Effector CD8-positive, alpha-beta T cell (primary cell): ENCODE data around the gene GBP4.
"Not testable (repeated sequence)": the region's sequence is repeated elsewhere in the genome, so short reads cannot be mapped to it uniquely, and the experiment has no call there.

Experiments
- DNase-seq: peaks from one replicate; lab custom pipeline; 2025; lab: John Stamatoyannopoulos, UW
- total RNA-seq, 4 experiments: gene quantifications; one replicate each; lab custom pipeline; 2026; lab: John Stamatoyannopoulos, UW

Gene GBP4, protein sequence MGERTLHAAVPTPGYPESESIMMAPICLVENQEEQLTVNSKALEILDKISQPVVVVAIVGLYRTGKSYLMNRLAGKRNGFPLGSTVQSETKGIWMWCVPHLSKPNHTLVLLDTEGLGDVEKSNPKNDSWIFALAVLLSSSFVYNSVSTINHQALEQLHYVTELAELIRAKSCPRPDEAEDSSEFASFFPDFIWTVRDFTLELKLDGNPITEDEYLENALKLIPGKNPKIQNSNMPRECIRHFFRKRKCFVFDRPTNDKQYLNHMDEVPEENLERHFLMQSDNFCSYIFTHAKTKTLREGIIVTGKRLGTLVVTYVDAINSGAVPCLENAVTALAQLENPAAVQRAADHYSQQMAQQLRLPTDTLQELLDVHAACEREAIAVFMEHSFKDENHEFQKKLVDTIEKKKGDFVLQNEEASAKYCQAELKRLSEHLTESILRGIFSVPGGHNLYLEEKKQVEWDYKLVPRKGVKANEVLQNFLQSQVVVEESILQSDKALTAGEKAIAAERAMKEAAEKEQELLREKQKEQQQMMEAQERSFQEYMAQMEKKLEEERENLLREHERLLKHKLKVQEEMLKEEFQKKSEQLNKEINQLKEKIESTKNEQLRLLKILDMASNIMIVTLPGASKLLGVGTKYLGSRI
- total RNA-seq: 94.2 to 205 (median 109) reads per million in 4 experiments

DNA sequence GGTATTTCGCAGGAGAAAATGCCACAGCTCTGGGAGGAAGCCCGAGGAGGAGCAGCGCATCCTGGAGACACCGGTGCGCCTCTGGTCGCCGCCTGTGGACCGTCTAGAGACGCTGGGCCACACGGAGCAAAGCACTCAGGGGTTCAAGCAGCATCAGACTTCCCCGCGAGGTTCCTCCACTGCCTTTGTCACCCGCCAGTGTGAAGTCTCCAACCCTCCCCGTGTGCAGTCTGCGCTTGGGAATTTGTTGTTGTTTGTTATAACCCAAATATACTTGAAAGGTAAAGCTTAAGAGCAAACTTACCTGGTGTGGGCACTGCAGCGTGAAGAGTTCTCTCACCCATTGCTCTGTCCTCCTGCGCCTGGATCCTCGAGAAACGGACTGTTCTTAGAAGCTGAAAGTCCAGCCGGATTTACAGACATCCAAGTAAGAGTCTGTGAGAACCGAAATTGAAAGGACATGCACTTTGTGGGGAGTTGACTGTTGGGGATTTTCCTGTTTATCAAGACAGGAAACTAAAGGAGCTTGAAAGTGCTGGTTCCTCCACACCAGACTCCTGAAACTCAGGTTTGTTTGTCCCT, at the start of gene GBP4:
Gene GBP4, minus strand, starts transcription at position 452 of the 582 bp plus-strand sequence. Its CDS starts 108 bp downstream, at position 344.
- no peak for DNase-seq

DNA sequence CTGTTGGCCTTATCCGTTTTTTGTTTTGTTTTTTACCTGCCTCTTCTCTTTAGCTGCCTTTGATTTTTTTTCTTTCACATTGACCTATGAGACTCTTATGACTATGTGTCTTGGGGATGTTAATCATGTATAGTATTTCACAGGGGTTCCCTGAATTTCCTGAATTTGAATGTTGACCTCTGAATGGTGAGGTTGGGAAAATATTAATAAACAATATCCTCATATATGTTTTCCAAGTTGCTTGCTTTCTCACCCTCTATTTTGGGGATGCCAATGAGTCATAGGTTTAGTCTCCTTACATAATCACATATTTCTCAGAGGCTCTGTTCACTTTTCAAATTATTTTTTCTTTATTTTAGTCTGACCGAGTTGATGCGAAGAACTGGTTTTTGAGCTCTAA, 44.3 kb upstream of the GBP4 start:
- DNase-seq: no peak

DNA sequence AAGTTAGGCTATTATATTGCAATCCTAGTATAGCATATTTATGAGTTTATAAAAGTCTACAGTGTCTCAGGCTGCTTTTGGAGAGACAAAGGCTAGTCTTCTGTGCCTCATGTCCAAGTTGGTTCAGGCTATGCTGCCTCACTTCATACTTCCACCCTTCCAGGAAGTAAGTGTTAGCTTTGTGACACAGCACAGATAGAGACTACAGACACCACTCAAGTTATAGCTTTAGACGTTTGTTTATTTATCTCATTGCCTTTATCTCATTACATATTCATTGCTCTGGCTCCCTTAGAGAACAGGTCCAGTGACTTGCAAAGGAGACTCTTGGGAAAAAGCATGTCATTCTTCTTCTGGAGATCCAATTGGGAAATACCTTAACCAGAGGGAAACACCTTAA, 22.6 kb upstream of the GBP4 start:
- DNase-seq: no peak

DNA sequence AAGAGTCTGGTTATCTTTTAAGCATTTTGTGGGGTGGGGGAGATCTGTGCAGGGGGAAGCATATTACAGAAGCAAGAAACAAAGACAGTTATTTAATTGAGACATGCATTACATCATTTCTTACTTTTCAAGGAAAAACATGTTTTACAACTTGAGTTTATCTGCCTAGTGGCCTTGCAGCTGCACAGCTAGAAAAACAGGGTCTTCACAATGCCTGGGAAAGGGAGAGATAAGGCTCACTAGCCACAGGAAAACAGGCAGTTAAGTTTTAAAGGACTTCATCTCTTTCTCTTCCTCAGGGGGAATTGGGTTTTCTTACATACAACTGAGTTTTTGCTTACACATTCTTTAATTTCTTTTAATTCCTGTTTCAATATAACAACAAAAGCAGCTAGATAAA, 21.1 kb upstream of the GBP4 start:
- not testable (repeated sequence) for DNase-seq

DNA sequence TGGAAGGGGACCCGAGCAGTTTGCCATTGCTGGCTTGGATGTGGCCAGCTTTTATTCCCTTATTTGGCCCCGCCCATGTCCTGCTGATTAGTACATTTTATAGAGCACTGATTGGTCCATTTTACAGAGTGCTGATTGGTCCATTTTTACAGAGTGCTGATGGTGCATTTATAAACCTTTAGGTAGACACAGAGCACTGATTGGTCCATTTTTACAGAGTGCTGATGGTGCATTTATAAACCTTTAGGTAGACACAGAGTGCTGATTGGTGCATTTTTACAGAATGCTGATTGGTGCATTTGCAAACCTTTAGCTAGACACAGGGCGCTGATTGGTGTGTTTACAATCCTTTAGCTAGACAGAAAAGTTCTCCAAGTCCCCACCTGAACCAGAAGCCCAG, 20.2 kb upstream of the GBP4 start:
- DNase-seq: not testable (repeated sequence)

DNA sequence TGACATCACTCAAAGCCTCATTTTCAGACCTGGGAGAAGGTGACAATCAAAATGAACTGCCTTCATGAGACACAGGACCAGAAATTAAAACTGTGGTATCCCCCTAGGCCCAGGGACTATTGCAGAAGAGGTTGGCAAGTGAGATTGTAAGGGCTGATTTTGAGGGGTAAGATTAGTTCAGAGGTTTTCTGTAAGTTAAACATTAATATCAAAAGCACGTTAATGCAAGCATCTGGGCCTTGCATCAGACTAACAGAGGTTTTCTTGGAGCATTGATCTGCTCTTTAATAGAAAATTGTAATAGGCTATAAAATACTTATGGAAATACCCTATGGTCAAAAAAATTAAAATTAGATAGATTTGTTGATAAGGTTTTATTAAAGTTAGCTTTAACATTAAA, 14.6 kb upstream of the GBP4 start:
- no peak for DNase-seq

DNA sequence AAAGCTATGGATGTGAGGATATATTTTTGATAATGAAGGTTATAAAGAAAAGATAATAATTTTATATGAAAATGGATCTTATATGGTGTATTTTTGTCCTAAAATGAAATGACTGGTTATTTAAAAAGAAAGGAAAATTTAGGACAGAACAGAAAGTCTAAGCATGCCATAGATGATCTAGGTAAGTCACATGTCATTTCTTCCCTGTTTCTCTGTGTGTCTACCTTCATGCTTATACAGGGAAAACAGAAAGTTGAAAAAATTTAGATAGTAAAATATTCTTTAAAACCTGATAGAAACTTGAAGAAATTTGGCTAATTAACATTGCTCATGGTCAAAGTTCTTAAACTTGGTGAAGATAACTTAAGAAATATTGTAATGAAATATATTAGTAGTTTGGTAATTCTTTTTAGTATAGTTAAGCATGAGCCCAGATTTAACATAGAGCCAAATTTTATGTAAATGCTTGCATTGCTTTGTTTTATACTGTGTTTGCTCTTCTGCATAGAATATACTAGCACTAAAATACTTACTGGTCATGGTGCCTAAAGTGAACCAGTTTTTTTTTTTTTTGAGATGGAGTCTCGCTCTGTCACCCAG, 12.4 kb upstream of the GBP4 start:
- no peak for DNase-seq

DNA sequence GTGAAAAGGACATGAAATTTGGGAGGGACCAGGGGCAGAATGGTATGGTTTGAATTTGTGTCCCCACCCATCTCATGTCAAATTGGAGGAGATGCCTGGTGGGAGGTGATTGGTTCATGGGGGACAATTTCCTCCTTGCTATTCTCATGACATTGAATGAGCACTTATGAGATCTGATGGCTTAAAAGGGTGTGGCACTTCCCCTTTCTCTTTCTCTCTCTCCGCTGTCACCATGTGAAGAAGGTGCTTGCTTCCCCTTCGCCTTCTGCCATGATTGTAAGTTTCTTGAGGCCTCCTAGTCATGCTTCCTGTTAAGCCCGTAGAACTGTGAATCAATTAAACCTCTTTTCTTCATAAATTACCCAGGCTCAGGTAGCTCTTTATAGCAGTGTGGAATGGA, 7.6 kb upstream of the GBP4 start:
- DNase-seq: no peak

DNA sequence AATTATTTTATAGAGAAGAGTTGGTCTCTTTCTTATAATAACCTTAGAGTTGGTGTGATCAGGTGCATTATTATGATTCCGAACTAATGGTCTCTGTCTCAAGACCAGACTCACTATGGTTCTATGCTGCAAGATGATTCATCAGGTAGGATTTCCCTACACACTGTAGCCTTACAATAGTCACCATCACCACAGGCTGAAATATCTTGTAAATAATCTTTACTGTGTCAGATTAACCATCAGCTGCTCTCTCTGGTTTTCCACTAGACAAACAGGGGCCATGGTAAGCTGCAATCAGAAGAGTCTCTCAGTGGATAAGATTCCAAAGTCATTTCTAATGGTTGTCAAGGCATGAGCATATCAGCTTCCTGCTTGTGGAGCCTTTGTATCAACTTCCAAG, 4.4 kb upstream of the GBP4 start:
- no peak for DNase-seq

DNA sequence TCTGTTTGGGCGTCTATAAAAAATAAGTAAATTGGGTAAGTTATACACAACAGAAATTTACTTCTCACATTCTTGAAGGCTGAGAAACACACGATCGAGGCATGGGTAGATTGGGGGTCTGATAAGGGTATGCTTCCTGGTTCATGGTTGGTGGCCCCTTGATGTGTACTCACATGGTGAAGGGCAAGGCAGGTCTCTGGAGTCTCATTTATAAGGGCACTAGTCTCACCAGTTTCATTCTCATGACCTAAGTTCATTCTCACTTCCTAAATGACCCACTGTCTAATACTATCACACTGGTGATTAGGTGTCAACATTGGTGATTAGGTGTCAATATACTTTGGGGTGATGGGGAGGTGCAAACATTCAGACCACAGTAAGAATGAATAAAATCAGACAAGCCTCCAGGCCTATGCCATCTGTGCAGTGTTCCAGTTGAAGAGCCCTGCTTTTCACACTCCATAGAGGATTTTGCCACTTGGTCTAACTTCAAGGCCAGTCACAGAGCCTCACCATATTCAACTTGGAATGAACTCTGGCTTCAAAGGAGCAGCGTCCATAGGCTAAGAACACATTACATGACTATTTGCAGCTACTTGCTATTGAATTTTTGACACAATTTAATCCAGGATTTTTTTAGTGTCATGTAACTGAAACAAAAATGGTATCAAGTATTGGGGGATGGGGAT, 2.5 kb upstream of the GBP4 start:
- DNase-seq: no peak

DNA sequence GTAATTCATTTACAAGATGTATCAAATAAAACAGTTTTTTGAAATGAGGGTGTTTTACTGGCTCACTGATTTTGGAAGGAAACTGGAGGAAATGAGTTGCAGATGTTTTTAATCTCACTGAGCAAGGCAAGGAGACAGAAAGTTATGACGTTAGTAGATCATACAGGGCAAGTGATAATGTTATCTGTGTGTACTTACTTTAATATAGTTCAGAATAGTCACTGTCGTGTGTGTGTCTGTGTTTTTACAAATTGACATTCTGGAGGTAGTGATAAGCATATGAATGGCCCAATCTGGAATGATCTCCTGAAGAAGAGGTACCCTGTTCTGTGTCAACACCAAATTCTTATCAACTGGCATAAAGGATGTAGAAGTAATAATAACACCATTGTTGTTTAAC, 1.9 kb upstream of the GBP4 start:
- DNase-seq: no peak

DNA sequence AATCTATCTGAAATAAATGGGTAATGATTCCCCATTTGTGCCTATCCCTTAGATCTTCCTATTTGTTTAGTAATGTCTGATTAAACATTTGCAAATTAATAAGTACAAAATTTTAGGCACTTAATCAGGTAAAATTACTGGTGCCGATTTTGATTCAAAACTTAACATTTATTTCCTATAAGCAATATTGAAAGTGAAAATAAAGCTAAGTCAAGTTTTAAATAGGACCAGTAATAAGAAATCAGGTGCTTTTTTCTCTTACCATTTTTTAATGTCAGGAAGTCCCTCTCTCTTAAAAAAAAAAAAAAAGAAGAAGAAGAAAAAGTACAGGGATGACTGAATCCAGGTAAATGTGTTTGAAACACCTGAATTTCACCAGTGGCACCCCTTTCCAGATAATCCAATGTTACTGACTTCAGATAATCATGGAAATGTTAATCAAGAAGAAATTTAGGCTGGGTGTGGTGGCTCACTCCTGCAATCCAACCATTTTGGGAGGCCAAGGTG, 836 bp upstream of the GBP4 start:
- no peak for DNase-seq

DNA sequence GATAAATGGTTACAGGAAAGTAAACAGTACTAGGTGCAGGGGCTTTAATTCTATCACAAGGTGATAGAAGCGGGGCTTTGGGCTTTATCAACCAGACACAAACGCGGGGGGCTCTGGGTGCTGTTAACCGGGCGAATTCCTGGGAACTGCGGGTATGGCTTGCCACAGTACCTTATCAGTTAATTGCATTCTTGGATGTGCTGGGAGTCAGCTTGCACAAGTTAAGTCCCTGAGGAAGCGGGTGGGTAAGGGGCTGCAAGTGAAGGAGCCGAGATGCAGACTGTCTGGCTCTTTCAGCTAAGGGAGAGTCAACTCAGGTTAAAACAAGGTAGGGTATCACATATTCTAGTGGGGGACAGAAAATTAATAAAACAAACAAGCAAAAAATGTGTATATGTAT, 661 bp downstream of the GBP4 start:
- DNase-seq: no peak

DNA sequence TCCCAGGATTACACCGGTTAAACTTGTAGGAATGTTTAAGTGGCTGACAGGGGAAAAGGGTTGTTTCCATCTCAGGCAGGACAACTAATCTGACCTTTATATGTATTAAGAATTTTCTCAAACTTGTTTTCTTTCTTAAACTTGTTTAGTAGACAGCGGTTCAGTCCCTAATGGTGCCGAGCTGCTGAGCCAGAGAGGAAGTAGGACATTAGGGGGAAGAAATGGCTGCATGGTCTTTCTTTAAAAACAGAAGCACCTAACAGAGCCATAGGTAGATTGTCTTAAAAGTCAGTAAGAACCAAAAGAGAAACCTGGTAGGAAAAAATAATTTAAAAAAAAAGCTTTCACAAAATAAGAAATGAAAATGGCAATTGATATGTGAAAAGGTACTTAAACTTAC, 3.3 kb downstream of the GBP4 start:
- no peak for DNase-seq

DNA sequence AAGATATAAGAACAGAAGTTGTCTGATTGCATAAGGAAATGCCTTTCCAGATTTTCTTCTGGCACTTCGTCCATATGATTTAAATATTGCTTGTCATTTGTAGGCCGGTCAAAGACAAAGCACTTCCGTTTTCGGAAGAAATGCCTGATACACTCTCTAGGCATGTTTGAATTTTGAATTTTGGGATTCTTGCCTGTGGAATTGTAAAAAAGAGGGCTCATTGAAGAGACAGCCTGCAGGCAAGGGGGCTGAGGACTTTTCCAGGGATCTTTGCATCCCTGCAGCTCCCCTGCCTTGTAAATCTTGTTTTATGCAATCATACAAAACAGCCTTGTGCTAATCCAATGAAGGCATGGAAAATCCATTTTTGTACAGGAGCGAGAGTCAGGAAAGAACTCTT, 7.4 kb downstream of the GBP4 start:
- DNase-seq: no peak

DNA sequence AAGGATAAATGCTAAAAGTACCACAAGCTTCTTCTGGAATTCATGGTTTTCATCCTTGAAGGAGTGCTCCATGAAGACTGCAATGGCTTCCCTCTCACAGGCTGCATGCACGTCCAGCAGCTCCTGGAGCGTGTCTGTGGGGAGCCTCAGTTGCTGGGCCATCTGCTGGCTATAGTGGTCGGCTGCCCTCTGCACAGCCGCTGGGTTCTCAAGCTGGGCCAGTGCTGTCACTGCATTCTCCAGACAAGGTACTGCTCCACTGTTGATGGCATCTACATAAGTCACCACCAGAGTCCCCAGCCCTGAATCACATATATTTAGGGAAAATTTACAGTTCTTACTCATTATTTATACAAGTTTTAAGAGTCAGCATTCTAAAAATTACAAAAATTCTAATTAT, 8.7 kb downstream of the GBP4 start:
- DNase-seq: no peak

DNA sequence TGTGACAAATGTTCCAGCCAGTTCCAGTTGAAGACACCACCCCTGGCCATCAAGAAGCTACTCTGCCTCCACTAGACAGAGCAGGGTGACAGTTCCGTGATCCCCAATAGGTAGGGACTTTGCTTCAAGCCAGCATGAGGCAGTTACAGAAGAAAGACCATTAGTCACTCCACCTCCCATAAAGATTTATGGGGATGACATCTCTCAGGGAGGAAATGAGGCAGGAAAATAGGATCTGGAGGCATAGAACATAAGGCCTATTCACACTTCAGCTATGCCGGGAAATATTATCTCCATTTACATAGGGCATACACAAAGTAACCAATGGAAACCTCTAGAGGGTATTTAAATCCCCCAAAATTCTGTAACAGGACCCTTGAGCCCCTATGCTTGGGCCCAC, 19.4 kb downstream of the GBP4 start:
- DNase-seq: no peak

DNA sequence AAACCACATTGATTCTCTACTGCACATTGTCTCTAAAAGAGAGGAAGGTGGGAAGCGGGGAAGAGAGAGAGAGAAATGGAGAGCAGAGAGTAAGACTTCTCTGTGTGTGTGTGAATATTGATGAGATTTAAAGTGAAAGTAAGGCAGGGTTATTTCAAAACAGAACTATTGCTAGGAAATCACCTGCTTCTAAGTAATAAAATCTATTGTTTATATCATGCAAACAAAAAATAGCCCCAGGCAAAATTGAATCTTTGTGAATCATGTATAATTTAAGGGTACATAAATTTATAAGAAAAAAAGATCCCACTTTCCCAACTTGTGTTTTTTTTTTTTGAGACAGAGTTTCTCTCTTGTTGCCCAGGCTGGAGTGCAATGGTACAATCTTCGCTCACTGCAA, 21.8 kb downstream of the GBP4 start:
- no peak for DNase-seq

DNA sequence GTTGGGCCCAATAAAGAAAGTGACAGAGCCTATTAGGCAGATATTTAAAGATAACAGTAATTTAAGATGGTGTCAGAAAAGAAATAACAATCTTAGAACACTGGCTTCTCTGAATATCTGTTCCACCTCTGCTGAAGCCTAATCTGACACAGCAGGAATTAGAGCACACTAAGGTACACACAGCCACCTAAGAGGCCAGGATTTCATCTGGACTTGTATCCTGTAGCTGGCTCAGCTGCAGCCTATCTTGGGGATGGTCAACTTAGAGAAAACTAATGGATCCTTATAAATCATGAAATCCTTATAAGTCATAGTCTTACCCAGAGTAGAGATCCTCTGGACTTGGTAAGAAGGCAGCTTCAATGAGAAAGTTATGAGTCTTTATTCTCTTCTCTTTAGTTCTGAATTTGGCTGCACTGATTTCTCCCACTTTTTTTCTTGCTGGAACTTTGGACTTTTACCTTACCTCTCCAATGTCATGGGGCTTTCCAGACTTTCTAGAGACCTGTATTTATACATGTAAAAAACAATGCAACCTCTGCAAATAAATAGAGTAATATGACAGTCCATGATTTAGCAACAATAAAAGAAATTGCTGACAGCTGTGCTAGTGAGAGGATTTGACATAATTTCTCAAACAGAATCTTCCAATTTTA, 23.0 kb downstream of the GBP4 start, which contains the start of gene GBP7:
Gene GBP7, minus strand, starts transcription at position 403 of the 656 bp plus-strand sequence. CDS start 4,068 bp downstream, outside the sequence.
- DNase-seq: no peak

DNA sequence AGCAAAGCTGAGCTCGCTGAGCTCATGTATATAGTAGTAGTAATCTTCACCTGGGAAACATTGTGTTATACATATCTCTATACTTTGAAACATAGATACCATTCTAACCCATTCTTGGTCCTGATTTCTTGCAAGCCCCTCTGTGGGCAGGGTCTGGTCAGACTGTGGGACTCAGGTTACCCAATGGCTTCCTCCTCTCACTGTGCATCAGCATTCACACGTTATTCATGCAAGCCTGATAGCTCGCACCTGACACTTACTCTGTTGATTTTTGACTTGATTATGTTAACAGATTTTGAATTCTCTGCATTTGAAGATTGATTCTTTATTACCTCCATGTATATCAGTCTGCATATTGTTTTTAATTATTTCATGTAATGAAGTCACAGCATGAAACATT, 24.3 kb downstream of the GBP4 start:
- no peak for DNase-seq

DNA sequence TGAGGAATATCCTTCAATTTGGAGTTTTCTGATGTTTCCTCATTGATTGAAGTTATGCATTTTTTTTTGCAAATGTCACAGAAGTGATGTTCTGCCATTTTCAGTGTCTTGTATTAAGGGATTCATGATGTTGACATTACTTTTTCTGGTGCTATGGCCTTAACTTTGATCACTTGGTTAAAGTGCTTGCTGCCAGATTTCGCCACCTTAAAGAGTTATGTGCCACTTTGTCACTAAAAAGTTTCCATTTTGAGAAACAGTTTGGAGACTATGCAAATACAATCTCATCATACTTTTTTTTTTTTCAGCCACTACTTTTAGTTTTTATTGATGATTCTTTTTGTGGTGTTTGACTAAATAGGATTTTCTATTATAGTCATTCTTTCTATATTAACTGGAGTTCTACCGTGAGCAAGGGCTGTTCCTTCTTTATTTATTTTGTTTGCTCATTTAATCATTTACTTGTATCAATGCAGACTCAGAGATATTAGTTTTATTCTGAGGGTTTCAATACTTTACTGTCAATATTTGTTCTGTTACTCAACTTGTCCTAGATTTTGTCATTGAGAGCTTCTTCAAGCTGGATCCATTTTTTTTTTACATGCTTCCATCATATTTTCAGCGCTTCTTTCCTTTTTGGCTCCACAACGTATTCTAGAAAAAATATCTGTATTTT, 26.1 kb downstream of the GBP4 start:
- no peak for DNase-seq
